DMS153 treated with DMSO at 0.1 percent for 48 hours (cell line): Measurements from ENCODE around the gene NDUFB7.

Experiments
- DNase-seq: peaks from one replicate; lab custom pipeline; 2025; ENCODE audit not compliant: unreplicated experiment; lab: John Stamatoyannopoulos, UW

NDUFB7 gene

GRCh38 chr19:14525729-14526128 lies 46.1 kb downstream of the NDUFB7 start:
- DNase-seq = no peak

- DNase-seq = no peak
Measured at GRCh38 chr19:14520543-14520942, 51.3 kb downstream of the NDUFB7 start.

GRCh38 chr19:14519860-14520407 lies 51.9 kb downstream of the NDUFB7 start:
- DNase-seq = no peak

GRCh38 chr19:14519245-14519859 lies 52.5 kb downstream of the NDUFB7 start:
- no peak for DNase-seq

GRCh38 chr19:14517840-14518505 lies 53.9 kb downstream of the NDUFB7 start, which contains the start of gene DNAJB1:
DNAJB1 (minus strand) TSS chr19:14518397; CDS start chr19:14518349, 48 bp downstream.
- peak; percentile 13 for DNase-seq

- DNase-seq = no peak
Measured at GRCh38 chr19:14517446-14517839, 54.4 kb downstream of the NDUFB7 start.

GRCh38 chr19:14516746-14517438 lies 55.0 kb downstream of the NDUFB7 start:
- DNase-seq = no peak
